ENCODE data around the gene ADAMTS16.
A peak's percentile ranks its signal among the peaks of the same experiment; 100 is the strongest.

Gene ADAMTS16

DNA sequence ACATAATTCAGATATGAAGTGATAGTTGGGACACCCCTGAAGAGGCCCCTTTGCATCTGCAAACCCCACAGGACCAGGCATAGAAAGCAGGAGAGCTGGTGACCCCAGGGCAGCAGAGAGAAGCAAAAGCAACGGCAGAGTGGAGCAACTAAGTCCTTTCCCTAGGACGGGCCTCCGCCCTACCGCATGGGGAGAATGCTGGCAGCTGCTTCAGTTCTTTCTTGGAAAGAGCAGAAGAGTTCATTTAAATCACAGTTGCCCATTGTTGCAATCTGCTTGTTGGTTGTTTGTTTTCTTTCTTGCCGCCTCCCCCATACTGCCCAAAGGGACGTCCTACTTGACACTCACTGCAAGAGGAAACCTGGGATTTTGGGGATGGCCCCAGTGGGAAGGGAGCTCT lies 126.2 kb downstream of the ADAMTS16 start:
- TF ChIP-seq CTCF (IDR thresholded peaks at IDR 0.05; ENCODE audit: insufficient read depth, low read depth, low read length, missing control alignments): no peak

DNA sequence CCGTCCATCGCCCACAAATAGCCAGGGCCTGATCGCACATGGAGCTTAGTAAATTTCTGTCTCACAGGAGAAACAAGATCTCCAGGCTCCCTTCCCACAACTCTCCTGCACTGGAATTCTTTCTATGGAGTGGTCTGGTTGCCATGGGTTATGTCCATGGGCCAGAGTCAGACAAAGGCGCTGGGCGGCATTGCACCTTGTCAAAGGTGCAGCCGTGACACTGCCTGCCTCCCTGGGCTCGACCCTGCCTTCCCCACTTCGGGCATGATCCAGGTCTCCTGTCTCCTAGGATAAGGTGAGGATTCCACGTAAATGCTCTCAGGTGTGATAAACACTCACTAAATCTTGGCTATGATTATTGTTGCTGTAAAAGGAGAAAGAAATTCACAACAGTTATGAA lies 130.0 kb downstream of the ADAMTS16 start:
- no peak for TF ChIP-seq CTCF (IDR thresholded peaks at IDR 0.05; ENCODE audit: insufficient read depth, low read depth, low read length, missing control alignments)
- no peak for DNase-seq (ENCODE audit: low read depth)
- H3K4me3 ChIP-seq (ENCODE audit: low read length): no peak overlapping the region

More for the DNA sequence above, 126.2 kb downstream of the ADAMTS16 start:
- H3K4me3 ChIP-seq (ENCODE audit: low read length): no peak overlapping the region
- no peak for DNase-seq (ENCODE audit: low read depth)

- H3K4me3 ChIP-seq (ENCODE audit: low read length): no peak overlapping the region
- peak; percentile 24 for TF ChIP-seq CTCF (IDR thresholded peaks at IDR 0.05; ENCODE audit: insufficient read depth, low read depth, low read length, missing control alignments)
- peak; percentile 95 for DNase-seq (ENCODE audit: low read depth)
Observed at GRCh38 chr5:5270958-5271785, 131.0 kb downstream of the ADAMTS16 start.

DNA sequence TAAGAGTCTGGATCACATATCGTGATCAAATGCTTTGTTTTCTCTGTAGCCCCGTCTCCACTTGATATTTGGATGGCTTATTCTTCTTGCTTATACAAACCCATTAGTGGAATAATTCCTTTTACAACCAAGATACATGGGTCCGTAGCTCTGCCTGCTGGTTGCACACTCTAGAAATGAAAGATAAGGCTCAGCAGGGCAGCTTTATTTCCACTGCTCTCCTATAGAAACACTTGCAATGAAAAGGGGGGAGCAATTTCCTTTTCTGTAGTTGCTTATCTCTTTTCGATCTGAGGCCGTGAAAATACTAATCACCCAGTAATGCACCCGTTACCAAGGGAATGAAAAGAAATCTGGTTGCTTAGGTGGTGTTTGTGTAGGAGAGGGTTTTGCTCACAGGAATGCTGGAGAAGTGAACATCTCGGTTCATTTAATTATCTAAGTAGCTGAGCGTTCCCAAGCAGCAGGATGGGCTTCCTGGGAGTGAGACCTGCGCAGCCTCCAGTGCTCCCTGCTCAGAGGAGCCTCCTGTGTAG lies 131.7 kb downstream of the ADAMTS16 start:
- H3K4me3 ChIP-seq (ENCODE audit: low read length): no peak overlapping the region
- DNase-seq (ENCODE audit: low read depth): no peak
- no peak for TF ChIP-seq CTCF (IDR thresholded peaks at IDR 0.05; ENCODE audit: insufficient read depth, low read depth, low read length, missing control alignments)

- H3K4me3 ChIP-seq (ENCODE audit: low read length): no peak overlapping the region
- no peak for DNase-seq (ENCODE audit: low read depth)
- no peak for TF ChIP-seq CTCF (IDR thresholded peaks at IDR 0.05; ENCODE audit: insufficient read depth, low read depth, low read length, missing control alignments)
Observed at GRCh38 chr5:5273398-5273797, 133.3 kb downstream of the ADAMTS16 start.

DNA sequence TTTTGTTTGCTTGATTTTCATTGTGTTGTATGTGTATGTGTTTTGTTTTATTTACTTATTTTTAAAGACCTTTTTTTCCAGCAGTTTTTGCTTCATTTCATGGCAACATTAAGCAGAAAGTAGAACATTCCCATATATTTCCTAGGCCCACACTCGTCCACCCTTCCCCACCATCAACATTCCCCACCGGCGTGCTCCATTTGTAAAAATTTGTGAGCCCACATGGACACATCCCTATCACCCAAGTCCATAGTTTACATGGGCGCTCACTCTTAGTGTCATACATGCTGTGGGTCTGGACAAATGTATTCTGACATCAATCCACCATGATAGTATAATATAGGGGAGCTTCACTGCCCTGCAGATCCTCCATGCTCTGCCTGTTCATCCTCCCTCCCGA lies 133.8 kb downstream of the ADAMTS16 start:
- DNase-seq (ENCODE audit: low read depth): no peak
- no peak for TF ChIP-seq CTCF (IDR thresholded peaks at IDR 0.05; ENCODE audit: insufficient read depth, low read depth, low read length, missing control alignments)

More for the DNA sequence above, 133.8 kb downstream of the ADAMTS16 start:
- no peak overlapping the region for H3K4me3 ChIP-seq (ENCODE audit: low read length)
